GM23338 (cell line): ENCODE results near the gene GLI3. TPM values are rescaled to one million over a fixed set of nuclear protein-coding genes. Genes with fewer than 3 reads are reported as not detected.

Source experiments
- ATAC-seq: fragments of 200-7000 bp; cut with Tn5 transposase; 3 replicates; pipeline ENCODE4 v1.9.1; 2020
- DNase-seq: peaks from one replicate; pipeline ENCODE4 v3.0.0-alpha.2; 2015; ENCODE audit warnings: low spot score
- H2AFZ ChIP-seq: fragments of 200-600 bp; sonication (generic); 2 replicates; pipeline ENCODE4 v1.8.0; 2016; ENCODE audit warnings: antibody characterized with exemption, mild to moderate bottlenecking, moderate library complexity
- H3F3A ChIP-seq: fragments of 200-600 bp; sonication (generic); replicated peaks from 2 replicates; pipeline ENCODE4 v1.8.0; 2017; ENCODE audit warnings: antibody characterized with exemption, mixed run types, low read depth
- H3K27ac ChIP-seq: fragments of 200-600 bp; sonication (generic); 2 replicates; pipeline ENCODE4 v1.6.1; 2016; ENCODE audit warnings: low read depth
- H3K27me3 ChIP-seq: fragments of 200-600 bp; sonication (generic); 2 replicates; pipeline ENCODE4 v1.8.0; 2016; ENCODE audit warnings: mild to moderate bottlenecking, mixed run types, moderate library complexity; ENCODE audit not compliant: insufficient read depth
- H3K36me3 ChIP-seq: fragments of 200-600 bp; sonication (generic); 2 replicates; pipeline ENCODE4 v1.8.0; 2016; ENCODE audit warnings: mild to moderate bottlenecking; ENCODE audit not compliant: insufficient read depth
- H3K4me1 ChIP-seq: fragments of 200-600 bp; sonication (generic); 2 replicates; pipeline ENCODE4 v1.8.0; 2016; ENCODE audit warnings: mild to moderate bottlenecking, moderate library complexity; ENCODE audit not compliant: insufficient read depth
- H3K4me2 ChIP-seq: fragments of 200-600 bp; sonication (generic); 2 replicates; pipeline ENCODE4 v1.7.1; 2017; ENCODE audit warnings: mixed run types
- H3K4me3 ChIP-seq: fragments of 200-600 bp; sonication (generic); 2 replicates; pipeline ENCODE4 v1.6.1; 2016; ENCODE audit warnings: mixed run types
- H3K79me2 ChIP-seq: fragments of 200-600 bp; sonication (generic); replicated peaks from 2 replicates; pipeline ENCODE4 v1.8.0; 2017; ENCODE audit warnings: mild to moderate bottlenecking; ENCODE audit not compliant: insufficient read depth
- H3K9me2 ChIP-seq: fragments of 200-600 bp; sonication (generic); 2 replicates; pipeline ENCODE4 v1.8.0; 2017; ENCODE audit not compliant: insufficient read depth
- H4K20me1 ChIP-seq: fragments of 200-600 bp; sonication (generic); replicated peaks from 2 replicates; pipeline ENCODE4 v1.8.0; 2017; ENCODE audit warnings: mild to moderate bottlenecking; ENCODE audit not compliant: insufficient read depth
- H3K27ac Mint-ChIP-seq: 2 replicates; pipeline ENCODE4 v1.8.0; 2020; ENCODE audit warnings: inconsistent platforms, mild to moderate bottlenecking, moderate library complexity, mixed read lengths
- H3K27me3 Mint-ChIP-seq: 3 replicates; pipeline ENCODE4 v1.8.0; 2022; ENCODE audit warnings: low read depth, mild to moderate bottlenecking, moderate library complexity, mixed read lengths, inconsistent platforms; ENCODE audit not compliant: insufficient read depth, poor library complexity
- H3K36me3 Mint-ChIP-seq: 3 replicates; pipeline ENCODE4 v1.8.0; 2021; ENCODE audit warnings: low read depth, mild to moderate bottlenecking, inconsistent platforms, moderate library complexity, mixed read lengths
- H3K4me1 Mint-ChIP-seq: 3 replicates; pipeline ENCODE4 v1.8.0; 2020; ENCODE audit warnings: mild to moderate bottlenecking, inconsistent platforms, mixed read lengths
- H3K4me3 Mint-ChIP-seq: 3 replicates; pipeline ENCODE4 v1.8.0; 2021; ENCODE audit warnings: moderate library complexity, mild to moderate bottlenecking, inconsistent platforms, mixed read lengths
- H3K9me3 Mint-ChIP-seq: 3 replicates; pipeline ENCODE4 v1.8.0; 2020; ENCODE audit warnings: moderate library complexity, mild to moderate bottlenecking, inconsistent platforms, mixed read lengths
- CREB1 ChIP-seq: fragments of 250-450 bp; sonication (Bioruptor Pico); IDR thresholded peaks from 2 replicates; pipeline ENCODE4 v1.5.0; 2020; ENCODE audit warnings: low read depth, mild to moderate bottlenecking, moderate library complexity
- CTCF ChIP-seq, 2 experiments: fragments of 200-600 bp in 1 of 2; sonication (generic) in 1 of 2; conservative IDR thresholded peaks; 2 replicates each; pipeline versions ENCODE4 v1.5.1 to v1.6.1; 2016 to 2017; ENCODE audit warnings: antibody characterized with exemption in 2 of 2, low read depth in 2 of 2, mild to moderate bottlenecking in 2 of 2, moderate library complexity in 1 of 2
- EZH2phosphoT487 ChIP-seq: fragments of 200-600 bp; sonication (generic); IDR thresholded peaks from one replicate; pipeline ENCODE4 v1.8.1; 2018; ENCODE audit warnings: antibody characterized with exemption; ENCODE audit not compliant: unreplicated experiment
- JUNB ChIP-seq: IDR thresholded peaks from one replicate; pipeline ENCODE4 v1.6.1; 2016; ENCODE audit warnings: antibody characterized with exemption; ENCODE audit not compliant: unreplicated experiment
- NANOG ChIP-seq: IDR thresholded peaks from 2 replicates; pipeline ENCODE4 v1.6.1; 2016; ENCODE audit warnings: antibody characterized with exemption, borderline replicate concordance
- POLR2AphosphoS5 ChIP-seq: IDR thresholded peaks from 2 replicates; pipeline ENCODE4 v1.6.1; 2016; ENCODE audit warnings: antibody characterized with exemption, low read depth
- STAT1 ChIP-seq: IDR thresholded peaks from one replicate; pipeline ENCODE4 v1.6.1; 2016; ENCODE audit warnings: antibody characterized with exemption; ENCODE audit not compliant: unreplicated experiment
- ZNF114 ChIP-seq: fragments of 250-450 bp; sonication (Bioruptor Pico); IDR thresholded peaks from 2 replicates; pipeline ENCODE4 v1.5.0; 2020; ENCODE audit warnings: mild to moderate bottlenecking, moderate library complexity
- ZNF331 ChIP-seq: fragments of 250-450 bp; sonication (Bioruptor Pico); IDR thresholded peaks from 2 replicates; pipeline ENCODE4 v1.5.0; 2020; ENCODE audit warnings: low read depth, mild to moderate bottlenecking, moderate library complexity
- ZNF462 ChIP-seq: fragments of 250-450 bp; sonication (Bioruptor Pico); IDR thresholded peaks from 2 replicates; pipeline ENCODE4 v1.5.0; 2020; ENCODE audit warnings: mild to moderate bottlenecking, moderate library complexity
- polyA plus RNA-seq: library from polyadenylated mRNA; unstranded; fragments of >200 nt; fragmentation: Nextera tagmentation; extraction: Ambion mirVana; gene quantifications from 2 replicates; pipeline ENCODE4 v1.2.1, GENCODE V29; 2016
- total RNA-seq: library from RNA; depleted of rRNA; stranded (reverse); fragments of >200 nt; shearing (Covaris generic); gene quantifications from 2 replicates; pipeline ENCODE4 v1.2.3, GENCODE V29; 2014

Gene GLI3
- total and polyA plus RNA-seq, 2 experiments from 2014 or later: 16.1 to 17.9 TPM

GRCh38 chr7:41972270-41972669 is 264.7 kb downstream of the GLI3 start:
- Histone ChIP-seq H4K20me1 (no peaks in the 10 kb centered on the region), H3K36me3 (peaks cover 9% of the 10 kb centered on the region; the same call in 1 of the 2 replicates), H3K27ac (no peak overlapping the region), H3K4me1 (no peaks in the 10 kb centered on the region), H3K79me2 (no peaks in the 10 kb centered on the region), H2AFZ (no peak overlapping the region), H3K27me3 (no peaks in the 10 kb centered on the region), H3K4me2 (no peak overlapping the region), H3F3A (no peaks in the 10 kb centered on the region), H3K9me2 (no peaks in the 10 kb centered on the region), H3K4me3 (no peak overlapping the region)
- Mint-ChIP-seq H3K4me1 (peaks cover 3% of the 10 kb centered on the region; the same call in 2 of the 3 replicates), H3K36me3 (peaks cover 9% of the 10 kb centered on the region; the same call in 2 of the 3 replicates), H3K4me3 (no peak overlapping the region), H3K27me3 (no peaks in the 10 kb centered on the region), H3K9me3 (no peaks in the 10 kb centered on the region), H3K27ac (no peak overlapping the region)
- no peak for ATAC-seq
- TF ChIP-seq POLR2AphosphoS5 (no peak), ZNF114 (CRISPR knock-in tag) (no peak), EZH2phosphoT487 (no peak), JUNB (no peak)
- no peak for DNase-seq

- H3K36me3 ChIP-seq: peaks cover 9% of the 10 kb centered on the region; the same call in 1 of the 2 replicates
- TF ChIP-seq STAT1: no peak
- no peak for ATAC-seq
- H3K27me3 Mint-ChIP-seq: no peaks in the 10 kb centered on the region
- no peaks in the 10 kb centered on the region for H3K4me1 ChIP-seq
- H3F3A ChIP-seq: no peaks in the 10 kb centered on the region
- no peak for DNase-seq
- H3K4me1 Mint-ChIP-seq: no peaks in the 10 kb centered on the region
- no peak overlapping the region for H3K4me3 ChIP-seq
- H3K36me3 Mint-ChIP-seq: peaks cover 11% of the 10 kb centered on the region; the same call in 2 of the 3 replicates
- no peak overlapping the region for H3K27ac ChIP-seq
- H3K9me2 ChIP-seq: no peaks in the 10 kb centered on the region
- H3K27ac Mint-ChIP-seq: peak overlapping the region; percentile 6; the same call in 1 of the 2 replicates
- H3K4me2 ChIP-seq: no peak overlapping the region
- H3K79me2 ChIP-seq: no peaks in the 10 kb centered on the region
- no peaks in the 10 kb centered on the region for H4K20me1 ChIP-seq
- H2AFZ ChIP-seq: no peak overlapping the region
- no peak overlapping the region for H3K4me3 Mint-ChIP-seq
- H3K9me3 Mint-ChIP-seq: no peaks in the 10 kb centered on the region
- no peaks in the 10 kb centered on the region for H3K27me3 ChIP-seq
Observed at GRCh38 chr7:41971640-41972187, 265.3 kb downstream of the GLI3 start.

- no peaks in the 10 kb centered on the region for H4K20me1 ChIP-seq
- Mint-ChIP-seq H3K4me3 (no peak overlapping the region), H3K27me3 (no peaks in the 10 kb centered on the region), H3K9me3 (no peaks in the 10 kb centered on the region), H3K27ac (no peak overlapping the region), H3K36me3 (peaks cover 15% of the 10 kb centered on the region; the same call in 2 of the 3 replicates), H3K4me1 (no peaks in the 10 kb centered on the region)
- no peak overlapping the region for H3K27ac ChIP-seq
- DNase-seq (no peak), ATAC-seq (no peak)
- no peaks in the 10 kb centered on the region for H3F3A ChIP-seq
- H3K9me2 ChIP-seq: no peaks in the 10 kb centered on the region
- no peak overlapping the region for H3K4me2 ChIP-seq
- no peaks in the 10 kb centered on the region for H3K27me3 ChIP-seq
- H3K4me3 ChIP-seq: no peak overlapping the region
- no peaks in the 10 kb centered on the region for H3K79me2 ChIP-seq
- H3K36me3 ChIP-seq: 0 out of 2 replicates have a peak, but pooled peaks cover 1% of the 10 kb centered on the region
- H3K4me1 ChIP-seq: no peaks in the 10 kb centered on the region
- no peak overlapping the region for H2AFZ ChIP-seq
- TF ChIP-seq NANOG (no peak), CREB1 (no peak), ZNF331 (no peak), JUNB (no peak), CTCF (conservative IDR thresholded peaks at IDR 0.05; ENCODE audit: low read depth in 2 of 2) (no peak), ZNF462 (CRISPR knock-in tag) (no peak)
Observed at GRCh38 chr7:41970941-41971340, 266.1 kb downstream of the GLI3 start.
